AG04449 (cell line): ENCODE results near the gene APBA2.

ENCODE experiments used
- CTCF ChIA-PET: fragments of 350-600 bp; formaldehyde crosslinking; extraction: SDS; loops from one replicate; lab custom pipeline; 2021; ENCODE audit warnings: antibody characterized with exemption; lab: Yijun Ruan, JAX
- POLR2A ChIA-PET: fragments of 400-600, 350-600 bp; formaldehyde crosslinking; extraction: SDS; loops from one replicate; lab custom pipeline; 2020; ENCODE audit warnings: antibody characterized with exemption, inconsistent platforms; lab: Yijun Ruan, JAX
- DNase-seq: peaks from one replicate; pipeline ENCODE4 v3.0.0-alpha.2; 2010; ENCODE audit warnings: low read depth, low spot score
- H3K4me3 ChIP-seq: 2 replicates; pipeline ENCODE4 v1.5.1; 2011; ENCODE audit warnings: low read depth, mild to moderate bottlenecking, control low read depth, low read length
- TF ChIP-seq, protein P1 (sequence below): IDR thresholded peaks from one replicate; pipeline ENCODE4 v1.5.1; 2011; ENCODE audit warnings: mild to moderate bottlenecking, moderate library complexity, low read length, control low read depth, inconsistent platforms; ENCODE audit not compliant: insufficient read depth; ENCODE audit errors: missing control alignments

APBA2 gene

DNA sequence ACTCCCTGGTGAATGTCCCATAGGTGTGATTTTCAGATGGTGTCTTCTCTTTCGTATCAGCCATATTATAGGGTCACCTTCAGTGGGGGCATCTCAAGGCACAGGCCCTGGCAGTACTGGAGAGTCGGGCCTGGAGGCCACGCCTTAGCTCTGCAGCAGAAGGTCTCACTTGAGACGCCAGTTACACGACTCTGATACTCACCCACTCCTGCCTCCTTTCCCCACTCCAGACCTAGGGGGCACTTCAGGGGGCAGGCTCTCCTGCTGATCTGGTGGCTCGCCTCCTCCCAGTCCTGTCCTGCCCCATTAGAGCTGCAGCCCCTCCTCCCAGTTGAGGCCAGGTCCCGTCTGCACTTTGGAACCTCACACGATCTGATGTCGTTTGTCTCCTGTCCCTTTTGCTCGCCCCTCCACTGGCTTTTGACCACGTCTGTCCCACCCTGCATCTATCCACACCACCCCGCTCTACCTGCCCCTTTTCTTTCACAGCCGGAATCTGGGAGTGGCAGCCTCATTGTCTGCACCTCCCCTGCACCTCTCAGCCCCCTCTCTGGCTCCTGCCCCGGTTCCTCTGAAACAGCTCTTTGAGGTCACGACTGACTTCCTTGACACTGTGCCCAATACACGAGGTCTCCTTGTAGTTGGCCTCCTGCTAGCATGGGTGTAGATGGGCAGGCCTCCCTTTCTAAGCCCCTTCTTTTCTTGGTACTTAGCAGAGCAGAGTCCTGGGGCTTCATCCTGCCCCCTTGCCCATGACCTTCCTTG lies 201.9 kb downstream of the APBA2 start:
- no peak for DNase-seq
- H3K4me3 ChIP-seq, result no peak overlapping the region
- POLR2A ChIA-PET, result no interaction called here
- CTCF ChIA-PET, result interaction anchor here (1.2 to 17.9 kb wide), 5 partner anchors 8 to 202 kb away, joined by 3 to 230 read pairs (median 44); partner anchors contain the start of gene APBA2
- TF ChIP-seq, protein P1, sequence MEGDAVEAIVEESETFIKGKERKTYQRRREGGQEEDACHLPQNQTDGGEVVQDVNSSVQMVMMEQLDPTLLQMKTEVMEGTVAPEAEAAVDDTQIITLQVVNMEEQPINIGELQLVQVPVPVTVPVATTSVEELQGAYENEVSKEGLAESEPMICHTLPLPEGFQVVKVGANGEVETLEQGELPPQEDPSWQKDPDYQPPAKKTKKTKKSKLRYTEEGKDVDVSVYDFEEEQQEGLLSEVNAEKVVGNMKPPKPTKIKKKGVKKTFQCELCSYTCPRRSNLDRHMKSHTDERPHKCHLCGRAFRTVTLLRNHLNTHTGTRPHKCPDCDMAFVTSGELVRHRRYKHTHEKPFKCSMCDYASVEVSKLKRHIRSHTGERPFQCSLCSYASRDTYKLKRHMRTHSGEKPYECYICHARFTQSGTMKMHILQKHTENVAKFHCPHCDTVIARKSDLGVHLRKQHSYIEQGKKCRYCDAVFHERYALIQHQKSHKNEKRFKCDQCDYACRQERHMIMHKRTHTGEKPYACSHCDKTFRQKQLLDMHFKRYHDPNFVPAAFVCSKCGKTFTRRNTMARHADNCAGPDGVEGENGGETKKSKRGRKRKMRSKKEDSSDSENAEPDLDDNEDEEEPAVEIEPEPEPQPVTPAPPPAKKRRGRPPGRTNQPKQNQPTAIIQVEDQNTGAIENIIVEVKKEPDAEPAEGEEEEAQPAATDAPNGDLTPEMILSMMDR, result no peak

GRCh38 chr15:29088666-29089065 lies 202.9 kb downstream of the APBA2 start:
- CTCF ChIA-PET, result interaction anchor here (1.2 to 17.9 kb wide), 5 partner anchors 9 to 203 kb away, joined by 3 to 230 read pairs (median 44); partner anchors contain the start of gene APBA2
- DNase-seq, result no peak
- POLR2A ChIA-PET, result no interaction called here
- no peak overlapping the region for H3K4me3 ChIP-seq
- TF ChIP-seq, protein P1, result no peak

GRCh38 chr15:29089731-29090616 lies 204.2 kb downstream of the APBA2 start:
- ChIA-PET CTCF (interaction anchor here (0.9 to 17.9 kb wide), 17 partner anchors 9 to 226 kb away, joined by 3 to 230 read pairs (median 4); no protein-coding TSS in a partner anchor), POLR2A (no interaction called here)
- H3K4me3 ChIP-seq, result no peak overlapping the region
- no peak for DNase-seq
- TF ChIP-seq, protein P1, result peak; percentile 18

GRCh38 chr15:29090617-29091466 lies 205.1 kb downstream of the APBA2 start:
- ChIA-PET CTCF (interaction anchor here (0.9 to 17.9 kb wide), 17 partner anchors 8 to 227 kb away, joined by 3 to 230 read pairs (median 4); no protein-coding TSS in a partner anchor), POLR2A (no interaction called here)
- H3K4me3 ChIP-seq, result no peak overlapping the region
- TF ChIP-seq, protein P1, result peak; percentile 81
- DNase-seq, result no peak

- DNase-seq, result no peak
- no peak overlapping the region for H3K4me3 ChIP-seq
- ChIA-PET CTCF (interaction anchor here (0.9 to 17.9 kb wide), 10 partner anchors 7 to 218 kb away, joined by 3 to 230 read pairs (median 8); no protein-coding TSS in a partner anchor), POLR2A (no interaction called here)
- TF ChIP-seq, protein P1, result no peak
Measured at GRCh38 chr15:29091666-29092065, 205.9 kb downstream of the APBA2 start.
